HG03060 (cell line): Measurements from ENCODE around the gene CHCHD6.

Source experiments
- ATAC-seq: cut with Tn5 transposase; IDR thresholded peaks from one replicate; pipeline ENCODE4 v1.9.1; 2021; ENCODE audit warnings: low read depth, moderate number of reproducible peaks; ENCODE audit not compliant: unreplicated experiment

CHCHD6 gene

DNA sequence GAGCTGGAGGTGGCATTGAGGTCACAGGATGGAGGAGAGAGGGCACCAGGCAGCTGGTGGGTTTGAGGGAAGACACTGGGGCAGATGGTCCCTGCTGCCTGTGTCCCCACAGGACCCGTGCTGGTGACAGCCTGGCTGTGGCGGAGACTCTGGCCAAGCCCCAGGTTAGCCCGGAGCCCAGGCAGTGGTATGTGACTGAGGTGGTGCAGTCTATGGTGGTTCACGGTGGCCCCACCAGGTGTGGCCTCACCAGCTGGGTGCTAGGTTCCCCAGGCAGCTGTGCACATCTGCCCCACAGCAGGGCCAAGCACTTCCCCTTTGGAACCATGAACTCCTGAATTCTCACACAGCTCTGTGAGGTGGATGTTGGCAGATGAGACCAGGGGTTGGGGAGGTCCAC, 294.3 kb downstream of the CHCHD6 start:
- ATAC-seq, result no peak

DNA sequence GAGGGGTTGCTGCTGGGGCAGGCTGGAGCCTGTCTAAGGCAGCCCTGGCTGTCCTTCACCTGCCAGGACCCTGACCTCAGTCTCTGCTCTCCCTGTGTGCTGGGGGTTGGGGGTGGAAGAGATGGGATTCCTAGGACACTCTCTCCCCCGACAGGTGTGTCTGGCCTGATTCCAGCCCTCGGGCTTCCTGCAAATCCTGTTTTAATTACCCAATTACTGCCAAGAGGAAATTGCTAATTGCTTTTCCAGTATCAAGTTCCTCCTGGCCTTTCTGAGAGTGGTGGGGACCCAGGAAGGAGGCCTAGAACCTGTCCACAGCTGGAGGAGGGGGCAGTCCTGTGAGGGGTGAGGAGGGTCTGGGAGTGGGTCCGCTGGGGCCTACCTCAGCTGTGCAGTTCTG, 294.7 kb downstream of the CHCHD6 start:
- ATAC-seq, result no peak

DNA sequence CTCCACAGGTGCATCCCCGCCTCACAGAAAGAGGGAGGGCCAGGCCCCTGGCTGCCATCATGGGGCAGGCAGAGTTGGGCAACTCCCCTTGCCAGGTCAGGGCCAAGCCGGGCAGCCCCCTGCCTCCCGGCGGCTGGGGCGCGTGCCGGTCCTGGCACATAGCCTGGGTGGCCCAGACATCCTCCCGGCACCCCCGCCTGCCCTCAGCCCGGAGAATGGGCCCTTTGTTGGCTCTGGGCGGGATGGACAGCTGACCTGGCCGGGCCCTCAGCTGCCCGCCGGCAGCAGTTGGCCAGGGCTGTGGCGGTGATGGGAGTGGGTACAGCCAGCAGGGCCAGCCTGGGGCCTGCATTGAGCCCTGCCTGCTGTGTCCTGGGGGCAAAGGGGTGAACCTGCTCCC, 295.3 kb downstream of the CHCHD6 start:
- no peak for ATAC-seq

DNA sequence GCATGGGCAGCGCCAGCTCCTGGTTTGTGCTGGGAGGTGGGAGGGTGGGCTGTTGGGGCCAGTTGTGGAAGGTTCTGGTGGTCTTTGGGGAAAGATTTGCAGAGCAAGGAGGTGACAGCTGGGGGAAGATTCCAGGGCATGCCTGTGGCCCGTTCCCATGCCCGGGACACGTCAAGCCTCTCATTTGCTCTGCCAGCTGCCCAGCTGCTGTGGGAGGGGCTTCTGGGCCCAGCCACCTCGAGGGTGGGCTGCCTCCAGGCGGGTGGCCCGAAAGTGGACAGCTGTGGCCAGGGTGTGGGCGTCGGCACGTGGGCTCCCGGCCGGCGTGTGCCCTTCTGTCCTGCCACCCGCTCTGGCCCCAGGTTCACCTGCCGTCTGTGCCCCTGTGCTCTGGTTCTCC, 296.1 kb downstream of the CHCHD6 start:
- no peak for ATAC-seq

DNA sequence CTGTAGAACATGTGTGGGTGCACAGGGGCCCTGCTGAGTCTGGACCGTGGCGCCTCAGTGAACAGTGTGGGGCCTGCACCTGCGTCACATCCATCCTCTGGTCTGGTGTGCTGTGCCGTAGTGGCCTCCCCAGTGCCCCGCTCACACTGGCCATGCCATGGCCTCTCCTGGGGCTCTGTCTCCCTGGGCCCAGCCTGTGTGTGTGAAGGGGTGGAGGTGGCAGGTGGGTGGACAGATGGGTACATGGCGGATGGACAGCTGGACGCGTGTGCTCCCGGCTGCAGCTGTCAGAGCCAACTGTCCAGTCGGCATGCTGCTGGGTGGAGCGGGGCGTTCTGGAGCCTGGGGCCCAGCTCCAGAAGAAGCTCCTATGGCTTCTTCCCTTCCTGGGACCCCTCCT, 296.7 kb downstream of the CHCHD6 start:
- no peak for ATAC-seq

DNA sequence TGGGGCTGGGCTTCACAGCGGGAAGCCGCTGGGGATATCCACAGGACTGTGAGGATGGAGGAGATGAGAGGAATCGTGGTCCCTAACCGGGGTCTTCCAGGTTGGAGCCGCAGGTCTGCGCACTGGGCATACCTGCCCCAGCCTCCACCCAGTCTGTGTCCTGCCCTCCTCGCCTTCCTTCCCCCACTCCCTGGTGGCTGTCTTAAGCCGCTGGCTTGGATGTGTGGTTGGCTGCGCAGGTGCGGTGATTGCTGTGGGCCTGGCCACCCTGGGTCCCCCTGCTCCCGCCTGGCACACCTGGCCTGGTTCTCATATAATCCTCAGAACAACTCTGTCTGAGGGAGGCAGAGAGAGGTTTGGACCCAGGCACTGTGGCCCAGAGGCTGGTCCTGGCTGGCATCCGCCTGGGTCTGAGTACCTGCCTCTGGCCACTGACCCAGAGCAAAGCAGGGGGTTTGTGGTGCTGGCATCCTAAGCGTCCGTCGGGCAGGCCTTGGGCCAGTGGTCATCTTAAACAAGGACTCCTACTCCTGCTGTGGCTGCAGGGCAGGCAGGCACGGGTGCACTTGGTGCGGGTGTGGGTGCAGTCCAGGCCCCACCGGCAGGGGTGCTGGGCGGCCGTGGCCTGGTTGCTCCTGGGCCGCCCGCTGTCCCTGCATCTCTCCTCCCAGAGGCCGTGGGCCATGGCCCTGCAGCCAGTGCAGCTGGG, 297.6 kb downstream of the CHCHD6 start:
- ATAC-seq, result no peak

DNA sequence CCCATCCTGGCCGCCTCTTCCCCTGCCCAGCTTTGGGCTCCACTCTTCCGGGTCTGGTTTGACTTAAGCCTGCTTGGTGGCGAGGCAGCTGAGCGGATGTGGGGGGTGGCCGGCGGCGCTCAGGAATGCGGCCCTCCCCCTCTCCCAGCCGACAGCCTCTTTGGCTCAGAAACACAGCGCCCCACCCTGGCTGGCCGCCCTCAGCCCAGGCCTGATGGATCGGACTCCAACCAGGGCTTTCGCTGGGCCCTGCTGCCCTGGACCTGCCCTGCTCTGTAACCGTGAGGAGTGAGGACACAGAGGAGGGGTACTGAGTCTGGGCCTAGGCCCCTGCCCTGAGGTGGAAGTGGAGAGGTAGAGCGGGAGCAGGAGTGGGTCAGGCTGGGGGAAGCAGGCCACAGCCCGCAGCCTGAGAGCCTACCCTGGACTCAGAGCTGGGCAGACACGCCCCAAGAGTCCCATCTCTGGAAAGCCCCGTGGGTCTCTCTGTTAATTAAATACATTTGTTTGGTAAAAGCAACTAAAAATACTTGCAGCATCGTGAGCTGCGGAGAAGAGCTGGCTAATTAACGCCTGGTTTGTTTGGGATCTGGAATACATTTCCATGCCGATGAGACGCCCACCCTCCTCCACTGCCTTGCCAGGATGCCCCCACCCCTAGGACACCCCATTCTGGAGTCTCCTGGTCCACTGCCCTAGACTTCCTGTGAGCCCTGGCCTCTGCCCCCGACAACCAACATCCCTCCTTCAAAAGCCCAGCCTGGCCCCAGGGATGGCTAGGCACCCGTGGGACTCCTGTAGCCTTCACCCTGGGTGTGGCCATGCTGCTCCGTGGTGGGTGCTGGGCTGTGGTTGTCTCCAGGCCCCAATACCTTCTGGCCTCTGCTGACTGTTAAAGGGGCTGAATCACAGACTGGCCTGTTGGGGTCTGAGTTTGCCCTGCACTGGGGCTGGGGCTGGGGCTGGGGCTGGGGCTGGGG, 298.4 kb downstream of the CHCHD6 start:
- no peak for ATAC-seq

DNA sequence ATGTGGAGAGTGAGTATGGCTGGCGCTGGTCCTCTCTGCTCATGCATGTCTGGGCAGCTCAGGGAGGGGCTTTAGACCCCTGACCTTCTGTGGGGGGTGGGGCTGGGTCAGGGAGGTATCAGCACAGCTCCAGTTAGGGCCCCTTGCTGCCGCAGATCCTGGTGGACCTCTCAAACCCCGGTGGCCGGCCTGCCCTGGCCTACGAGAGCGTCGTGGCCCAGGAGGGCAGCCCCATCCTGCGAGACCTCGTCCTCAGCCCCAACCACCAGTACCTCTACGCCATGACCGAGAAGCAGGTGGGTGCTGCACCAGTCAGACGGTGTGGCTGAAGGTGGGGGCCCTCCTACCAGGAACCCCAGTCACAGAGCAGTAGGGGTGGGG, 299.1 kb downstream of the CHCHD6 start:
- ATAC-seq, result no peak

DNA sequence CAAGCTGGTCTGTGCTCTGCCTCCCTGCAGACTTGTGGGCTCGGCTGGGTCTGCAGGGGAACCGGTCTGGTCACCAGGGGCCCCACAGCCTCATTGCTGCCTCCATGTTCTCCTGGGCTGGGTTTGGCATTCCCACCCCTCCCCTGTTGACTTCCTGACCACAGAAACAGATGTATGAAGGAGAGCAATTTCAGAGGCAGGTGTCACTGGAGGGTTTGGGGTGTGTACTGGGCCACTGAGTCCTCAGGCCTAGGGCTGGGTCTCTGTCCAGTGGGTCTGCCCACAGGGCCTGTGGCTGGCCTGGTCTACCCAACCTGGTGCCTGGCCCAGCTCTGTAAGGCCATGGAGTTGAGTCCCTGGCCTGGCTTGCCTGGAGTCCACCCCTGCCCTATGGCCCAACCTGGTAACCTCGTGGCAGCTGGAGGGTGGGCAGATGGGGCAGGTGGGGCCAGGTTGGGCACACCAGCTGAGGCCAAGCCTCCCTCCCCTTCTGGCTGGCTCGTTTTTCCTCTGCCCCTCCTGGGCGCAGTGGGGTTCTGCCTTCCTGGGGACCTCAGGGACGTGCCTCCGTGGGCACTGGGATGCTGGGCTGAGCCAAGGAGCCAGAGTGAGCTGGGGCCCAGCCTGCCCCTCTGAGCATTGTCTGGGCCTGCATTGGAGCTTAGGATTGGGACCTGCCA, 299.7 kb downstream of the CHCHD6 start:
- ATAC-seq, result no peak

DNA sequence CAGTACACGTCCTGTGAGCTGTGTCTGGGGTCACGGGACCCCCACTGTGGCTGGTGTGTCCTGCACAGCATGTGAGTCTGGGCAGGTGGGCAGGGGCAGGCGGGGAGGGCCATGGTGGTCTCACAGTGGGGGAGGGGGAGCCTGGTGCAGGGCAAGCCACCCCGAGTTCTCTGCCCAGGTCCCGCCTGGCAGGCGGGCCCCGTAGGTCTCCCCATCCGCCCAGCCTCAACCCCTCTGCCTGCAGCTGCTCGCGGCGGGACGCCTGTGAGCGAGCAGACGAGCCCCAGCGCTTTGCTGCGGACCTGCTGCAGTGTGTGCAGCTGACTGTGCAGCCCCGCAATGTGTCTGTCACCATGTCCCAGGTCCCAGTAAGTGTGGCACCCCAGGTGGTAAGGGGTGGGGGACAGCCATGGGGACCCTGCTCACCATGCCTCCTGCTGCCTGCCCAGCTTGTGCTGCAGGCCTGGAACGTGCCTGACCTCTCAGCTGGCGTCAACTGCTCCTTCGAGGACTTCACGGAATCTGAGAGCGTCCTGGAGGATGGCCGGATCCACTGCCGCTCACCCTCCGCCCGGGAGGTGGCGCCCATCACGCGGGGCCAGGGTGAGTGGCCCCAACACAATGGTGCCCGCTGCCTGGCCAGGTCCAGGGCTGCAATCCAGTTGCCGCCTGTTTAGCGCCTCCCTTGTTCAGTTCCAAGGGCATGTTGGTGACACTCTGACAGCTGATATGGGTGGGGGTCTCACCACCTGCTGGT, 300.8 kb downstream of the CHCHD6 start:
- no peak for ATAC-seq

DNA sequence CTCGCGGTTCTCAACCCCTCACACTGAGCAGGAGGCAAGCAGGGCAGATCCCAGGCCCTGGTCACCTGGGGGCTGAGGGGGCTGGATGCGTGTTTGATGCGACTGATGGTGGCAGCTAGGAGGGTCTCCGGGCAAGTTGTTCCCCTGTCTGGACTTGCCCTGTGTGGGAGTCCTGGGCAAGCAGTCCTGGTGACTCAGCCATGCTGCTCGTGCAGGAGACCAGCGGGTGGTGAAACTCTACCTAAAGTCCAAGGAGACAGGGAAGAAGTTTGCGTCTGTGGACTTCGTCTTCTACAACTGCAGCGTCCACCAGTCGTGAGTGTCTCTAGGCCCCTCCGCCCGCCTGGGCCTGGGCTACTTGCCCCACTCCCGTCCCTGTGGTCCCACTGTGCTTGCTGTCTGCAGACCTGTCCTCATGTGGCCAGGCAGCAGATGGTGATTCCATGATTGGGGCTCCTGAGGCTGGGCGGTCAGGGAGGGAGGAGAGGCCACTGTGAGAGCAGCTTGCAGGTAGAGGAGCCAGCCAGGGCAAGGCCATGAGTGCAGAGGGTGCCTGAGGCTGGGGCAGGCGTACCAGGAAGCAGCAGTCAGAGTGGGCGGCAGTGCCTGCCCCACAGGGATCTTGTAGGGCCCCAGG, 301.9 kb downstream of the CHCHD6 start:
- ATAC-seq, result no peak

DNA sequence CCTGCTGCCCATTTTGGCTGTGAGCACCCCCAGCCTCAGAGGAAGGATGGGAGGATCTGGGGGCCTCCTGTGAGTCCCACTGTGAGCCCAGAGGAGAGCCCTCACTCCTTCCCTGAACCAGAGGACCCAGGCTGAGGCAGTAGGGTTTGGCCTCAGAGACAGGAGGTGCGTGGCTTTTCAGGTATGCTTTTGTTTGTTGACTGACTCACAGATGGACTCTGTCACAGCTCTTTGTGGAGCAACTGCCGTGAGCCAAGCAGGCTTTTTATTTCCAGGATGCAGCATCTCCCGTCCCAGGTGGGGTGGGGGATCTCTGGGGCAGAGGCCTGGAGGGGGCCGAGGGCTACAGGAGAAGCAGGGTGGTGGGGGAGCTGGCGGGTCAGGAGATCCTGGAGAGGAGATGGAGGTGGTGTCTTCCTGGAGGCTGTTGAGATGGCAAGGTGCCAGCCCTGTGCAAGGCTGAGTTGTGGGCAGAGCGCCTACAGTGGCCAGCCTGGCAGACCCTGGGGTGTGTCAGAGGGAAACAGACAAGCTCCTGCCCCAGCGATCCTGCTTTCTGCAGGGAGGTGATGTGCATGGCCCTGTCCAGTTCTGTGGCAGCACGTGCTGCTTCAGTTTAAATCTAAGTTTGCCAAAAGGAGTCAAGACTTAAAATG, 302.9 kb downstream of the CHCHD6 start:
- no peak for ATAC-seq

DNA sequence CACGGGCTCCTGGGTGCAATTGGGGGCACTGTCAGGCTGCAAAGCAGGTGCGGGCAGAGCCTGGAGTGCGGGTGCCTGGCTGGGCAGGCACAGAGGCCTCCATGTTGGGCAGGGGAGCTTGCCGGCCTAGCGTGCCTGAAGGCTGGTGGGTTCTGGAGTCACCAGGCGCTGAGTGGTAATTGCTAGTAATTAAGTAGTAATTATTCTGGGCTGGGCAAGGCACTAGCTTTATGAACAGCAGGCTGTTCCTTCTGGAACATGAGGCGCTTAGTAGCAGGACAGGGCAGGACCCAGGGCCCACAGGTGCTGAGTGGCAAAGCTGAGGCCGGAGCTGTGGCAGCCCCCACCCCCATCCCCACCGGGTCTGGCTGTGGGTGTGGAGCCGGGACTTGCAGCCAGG, 304.2 kb downstream of the CHCHD6 start:
- no peak for ATAC-seq

DNA sequence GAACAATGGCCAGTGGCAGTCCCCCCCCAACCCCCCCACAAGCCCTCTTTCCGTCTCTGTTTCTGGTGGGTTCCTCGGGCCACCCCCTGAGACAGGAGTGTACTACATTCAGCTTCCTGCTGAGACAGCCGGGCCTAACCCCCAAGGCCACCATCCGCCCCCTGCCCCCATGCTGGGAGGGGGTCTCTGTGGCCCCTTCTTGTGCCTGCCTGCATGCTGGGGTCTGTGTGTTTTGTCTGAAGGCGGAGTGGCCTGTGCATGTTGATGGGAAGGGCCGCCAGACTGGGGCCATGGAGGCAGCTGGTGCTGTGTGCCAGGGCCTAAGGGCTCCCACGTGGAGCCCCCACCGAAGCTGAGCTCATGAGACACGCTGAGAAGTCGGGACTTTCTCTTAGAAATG, 305.5 kb downstream of the CHCHD6 start:
- ATAC-seq, result no peak
